HepG2 (cell line): ENCODE data around the gene AOX1. TPM values are rescaled to one million over a fixed set of nuclear protein-coding genes. Genes with fewer than 3 reads are reported as not detected.

Experiments
- CREB1 ChIP-seq, 2 experiments: fragments of 450-650 bp in 1 of 2; IDR thresholded peaks; 2 replicates each; pipeline ENCODE4 v1.6.1; 2016 to 2017; ENCODE audit warnings: control low read depth in 1 of 2, mild to moderate bottlenecking in 1 of 2, missing compliant biosample characterization in 1 of 2, missing genetic modification characterization in 1 of 2
- FOXK1 ChIP-seq: sonication (generic); formaldehyde crosslinking; IDR thresholded peaks from 2 replicates; pipeline ENCODE4 v1.4.0; 2020; ENCODE audit warnings: low read depth, missing genetic modification reagents, borderline replicate concordance
- GATAD1 ChIP-seq: IDR thresholded peaks from 2 replicates; pipeline ENCODE4 v1.6.1; 2016; ENCODE audit warnings: missing genetic modification reagents, missing compliant biosample characterization
- HMG20A ChIP-seq: IDR thresholded peaks from 2 replicates; pipeline ENCODE4 v1.6.1; 2016; ENCODE audit warnings: borderline replicate concordance
- MIER2 ChIP-seq: IDR thresholded peaks from 2 replicates; pipeline ENCODE4 v1.6.1; 2016; ENCODE audit warnings: missing biosample characterization, missing genetic modification reagents
- MIER3 ChIP-seq: IDR thresholded peaks from 2 replicates; pipeline ENCODE4 v1.6.1; 2016; ENCODE audit warnings: missing compliant biosample characterization, borderline replicate concordance
- MYNN ChIP-seq: sonication (generic); formaldehyde crosslinking; IDR thresholded peaks from 2 replicates; pipeline ENCODE4 v1.4.0; 2020; ENCODE audit warnings: mild to moderate bottlenecking, low read depth, missing genetic modification reagents
- MZF1 ChIP-seq: sonication (generic); formaldehyde crosslinking; IDR thresholded peaks from 2 replicates; pipeline ENCODE4 v1.8.1; 2023; ENCODE audit warnings: mild to moderate bottlenecking, missing genetic modification reagents, borderline replicate concordance
- TCF7L2 ChIP-seq: IDR thresholded peaks from 2 replicates; pipeline ENCODE4 v1.6.1; 2011; ENCODE audit warnings: mild to moderate bottlenecking, low read depth, low read length, moderate library complexity
- WIZ ChIP-seq: sonication (generic); formaldehyde crosslinking; IDR thresholded peaks from 2 replicates; pipeline ENCODE4 v1.5.1; 2020; ENCODE audit warnings: mild to moderate bottlenecking, missing genetic modification reagents
- ZNF263 ChIP-seq: sonication (generic); formaldehyde crosslinking; IDR thresholded peaks from 2 replicates; pipeline ENCODE4 v1.4.0; 2020; ENCODE audit warnings: missing genetic modification reagents
- ZNF326 ChIP-seq: sonication (generic); formaldehyde crosslinking; IDR thresholded peaks from 2 replicates; pipeline ENCODE4 v1.4.0; 2020; ENCODE audit warnings: missing genetic modification reagents, borderline replicate concordance
- ZNF549 ChIP-seq: sonication (generic); formaldehyde crosslinking; IDR thresholded peaks from 2 replicates; pipeline ENCODE4 v1.5.0; 2020; ENCODE audit warnings: missing genetic modification reagents
- ZNF557 ChIP-seq: sonication (generic); formaldehyde crosslinking; IDR thresholded peaks from 2 replicates; pipeline ENCODE4 v1.4.0; 2020; ENCODE audit warnings: missing genetic modification reagents
- ZNF567 ChIP-seq: sonication (generic); formaldehyde crosslinking; IDR thresholded peaks from 2 replicates; pipeline ENCODE4 v1.8.1; 2023; ENCODE audit warnings: mild to moderate bottlenecking, missing genetic modification reagents, borderline replicate concordance
- ZNF878 ChIP-seq: sonication (generic); formaldehyde crosslinking; IDR thresholded peaks from 2 replicates; pipeline ENCODE4 v1.8.1; 2023; ENCODE audit warnings: mild to moderate bottlenecking, missing genetic modification reagents, moderate library complexity
- ZSCAN20 ChIP-seq: sonication (generic); formaldehyde crosslinking; IDR thresholded peaks from 2 replicates; pipeline ENCODE4 v1.4.0; 2020; ENCODE audit warnings: missing genetic modification reagents, mild to moderate bottlenecking, borderline replicate concordance
- polyA plus RNA-seq, 8 experiments: library from polyadenylated mRNA; depleted of rRNA in 3 of 8; stranded (reverse) in 7 of 8; unstranded in 1 of 8; fragments of >200 nt; fragmentation: Illumina TruSeq in 4 of 8; extraction: Trizol in 4 of 8; gene quantifications; 2 replicates each; pipeline versions ENCODE4 v1.2.1 to v1.2.3, GENCODE V29; 2011 to 2016; ENCODE audit warnings: low read depth in 4 of 8, missing spikeins in 1 of 8, mixed read lengths in 1 of 8; ENCODE audit not compliant: insufficient read depth in 1 of 8
- total RNA-seq, 5 experiments: library from RNA; depleted of rRNA; stranded (reverse); fragments of >200 nt; fragmentation: Illumina TruSeq; extraction: Trizol; gene quantifications; 2 replicates each; pipeline ENCODE4 v1.2.3, GENCODE V29; 2016; ENCODE audit warnings: low read depth in 1 of 5
- TF ChIP-seq, protein P1 (sequence below): IDR thresholded peaks from 2 replicates; pipeline ENCODE4 v1.6.1; 2016; ENCODE audit warnings: mild to moderate bottlenecking
- TF ChIP-seq, protein P2 (sequence below): sonication (generic); formaldehyde crosslinking; IDR thresholded peaks from 2 replicates; pipeline ENCODE4 v1.4.0; 2020; ENCODE audit warnings: missing genetic modification reagents, borderline replicate concordance
- TF ChIP-seq, protein P3 (sequence below): sonication (generic); formaldehyde crosslinking; IDR thresholded peaks from 2 replicates; pipeline ENCODE4 v1.8.0; 2022; ENCODE audit warnings: missing genetic modification reagents, mild to moderate bottlenecking, inconsistent platforms, borderline replicate concordance
- TF ChIP-seq, protein P4 (sequence below), 2 experiments: sonication (generic) in 1 of 2; formaldehyde crosslinking in 1 of 2; IDR thresholded peaks; 2 replicates each; pipeline versions ENCODE4 v1.4.0 to v1.6.1; 2018 to 2020; ENCODE audit warnings: missing genetic modification reagents in 2 of 2, borderline replicate concordance in 1 of 2, low read depth in 1 of 2, mild to moderate bottlenecking in 1 of 2, missing biosample characterization in 1 of 2
- TF ChIP-seq, protein P5 (sequence below): sonication (generic); formaldehyde crosslinking; IDR thresholded peaks from 2 replicates; pipeline ENCODE4 v1.5.1; 2020; ENCODE audit warnings: missing genetic modification reagents, mild to moderate bottlenecking, borderline replicate concordance
- TF ChIP-seq, protein P6 (sequence below): IDR thresholded peaks from 2 replicates; pipeline ENCODE4 v1.6.1; 2016; ENCODE audit warnings: control low read depth

The AOX1 gene
- total and polyA plus RNA-seq, 2 of the 13 experiments (the other 11 are each of a cell fraction or from before 2014, with no cell fraction given), result 9.2 to 18.0 TPM

DNA sequence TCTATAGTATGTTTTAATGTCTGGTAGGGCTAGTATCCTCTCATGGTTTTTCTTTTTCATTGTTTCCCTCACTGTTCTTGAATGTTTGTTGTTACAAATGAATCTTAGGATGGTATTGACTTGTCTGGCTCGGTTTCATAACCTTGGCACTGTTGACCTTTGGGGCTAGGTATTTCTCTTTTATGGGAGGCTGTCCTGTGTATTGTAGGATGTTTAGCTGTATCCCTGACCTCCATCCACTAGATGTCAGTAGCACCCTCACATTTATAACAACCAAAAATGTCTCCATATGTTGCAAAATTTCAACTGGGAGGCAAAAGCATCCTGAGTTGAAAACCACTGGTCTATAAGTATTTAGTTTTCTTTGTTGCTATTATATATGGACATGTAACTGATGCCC is 7.0 kb upstream of the AOX1 start (continued):
- TF ChIP-seq MIER3 (CRISPR knock-in tag) (peak; percentile 57; the same call in 1 of the 2 replicates), GATAD1 (CRISPR knock-in tag) (peak; percentile 49; the same call in 1 of the 2 replicates), FOXK1 (CRISPR knock-in tag) (peak; percentile 89), HMG20A (CRISPR knock-in tag) (peak; percentile 77), ZNF878 (CRISPR knock-in tag) (peak; percentile 61; the same call in 1 of the 2 replicates), ZNF567 (no peak), MZF1 (CRISPR knock-in tag) (no peak), MYNN (CRISPR knock-in tag) (no peak), ZNF549 (no peak), MIER2 (CRISPR knock-in tag) (peak; percentile 65; the same call in 1 of the 2 replicates), TCF7L2 (no peak), ZNF263 (CRISPR knock-in tag) (no peak), ZNF326 (no peak), ZNF557 (no peak), ZSCAN20 (CRISPR knock-in tag) (no peak), WIZ (no peak), CREB1 (IDR thresholded peaks at IDR 0.05) (no peak), CREB1 (CRISPR knock-in tag; IDR thresholded peaks at IDR 0.05) (0 out of 2 replicates have a peak, but pooled peaks have one; percentile 38)
- TF ChIP-seq, protein P1, sequence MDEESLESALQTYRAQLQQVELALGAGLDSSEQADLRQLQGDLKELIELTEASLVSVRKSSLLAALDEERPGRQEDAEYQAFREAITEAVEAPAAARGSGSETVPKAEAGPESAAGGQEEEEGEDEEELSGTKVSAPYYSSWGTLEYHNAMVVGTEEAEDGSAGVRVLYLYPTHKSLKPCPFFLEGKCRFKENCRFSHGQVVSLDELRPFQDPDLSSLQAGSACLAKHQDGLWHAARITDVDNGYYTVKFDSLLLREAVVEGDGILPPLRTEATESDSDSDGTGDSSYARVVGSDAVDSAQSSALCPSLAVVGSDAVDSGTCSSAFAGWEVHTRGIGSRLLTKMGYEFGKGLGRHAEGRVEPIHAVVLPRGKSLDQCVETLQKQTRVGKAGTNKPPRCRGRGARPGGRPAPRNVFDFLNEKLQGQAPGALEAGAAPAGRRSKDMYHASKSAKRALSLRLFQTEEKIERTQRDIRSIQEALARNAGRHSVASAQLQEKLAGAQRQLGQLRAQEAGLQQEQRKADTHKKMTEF (CRISPR knock-in tag), result peak; percentile 45; the same call in 1 of the 2 replicates
- TF ChIP-seq, protein P2, sequence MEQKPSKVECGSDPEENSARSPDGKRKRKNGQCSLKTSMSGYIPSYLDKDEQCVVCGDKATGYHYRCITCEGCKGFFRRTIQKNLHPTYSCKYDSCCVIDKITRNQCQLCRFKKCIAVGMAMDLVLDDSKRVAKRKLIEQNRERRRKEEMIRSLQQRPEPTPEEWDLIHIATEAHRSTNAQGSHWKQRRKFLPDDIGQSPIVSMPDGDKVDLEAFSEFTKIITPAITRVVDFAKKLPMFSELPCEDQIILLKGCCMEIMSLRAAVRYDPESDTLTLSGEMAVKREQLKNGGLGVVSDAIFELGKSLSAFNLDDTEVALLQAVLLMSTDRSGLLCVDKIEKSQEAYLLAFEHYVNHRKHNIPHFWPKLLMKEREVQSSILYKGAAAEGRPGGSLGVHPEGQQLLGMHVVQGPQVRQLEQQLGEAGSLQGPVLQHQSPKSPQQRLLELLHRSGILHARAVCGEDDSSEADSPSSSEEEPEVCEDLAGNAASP (CRISPR knock-in tag), result 0 out of 2 replicates have a peak, but pooled peaks have one; percentile 57
- TF ChIP-seq, protein P3, sequence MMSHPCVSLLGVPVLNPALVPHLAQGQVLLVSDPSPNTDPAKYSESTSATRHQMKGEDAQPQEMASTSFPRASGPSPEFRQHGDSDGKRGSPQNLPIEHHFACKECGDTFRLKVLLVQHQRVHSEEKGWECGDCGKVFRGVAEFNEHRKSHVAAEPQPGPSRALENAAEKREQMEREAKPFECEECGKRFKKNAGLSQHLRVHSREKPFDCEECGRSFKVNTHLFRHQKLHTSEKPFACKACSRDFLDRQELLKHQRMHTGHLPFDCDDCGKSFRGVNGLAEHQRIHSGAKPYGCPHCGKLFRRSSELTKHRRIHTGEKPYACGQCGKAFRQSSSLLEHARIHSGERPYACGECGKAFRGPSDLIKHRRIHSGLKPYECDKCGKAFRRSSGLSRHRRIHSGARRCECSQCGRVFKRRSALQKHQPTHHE (CRISPR knock-in tag), result no peak
- TF ChIP-seq, protein P4, sequence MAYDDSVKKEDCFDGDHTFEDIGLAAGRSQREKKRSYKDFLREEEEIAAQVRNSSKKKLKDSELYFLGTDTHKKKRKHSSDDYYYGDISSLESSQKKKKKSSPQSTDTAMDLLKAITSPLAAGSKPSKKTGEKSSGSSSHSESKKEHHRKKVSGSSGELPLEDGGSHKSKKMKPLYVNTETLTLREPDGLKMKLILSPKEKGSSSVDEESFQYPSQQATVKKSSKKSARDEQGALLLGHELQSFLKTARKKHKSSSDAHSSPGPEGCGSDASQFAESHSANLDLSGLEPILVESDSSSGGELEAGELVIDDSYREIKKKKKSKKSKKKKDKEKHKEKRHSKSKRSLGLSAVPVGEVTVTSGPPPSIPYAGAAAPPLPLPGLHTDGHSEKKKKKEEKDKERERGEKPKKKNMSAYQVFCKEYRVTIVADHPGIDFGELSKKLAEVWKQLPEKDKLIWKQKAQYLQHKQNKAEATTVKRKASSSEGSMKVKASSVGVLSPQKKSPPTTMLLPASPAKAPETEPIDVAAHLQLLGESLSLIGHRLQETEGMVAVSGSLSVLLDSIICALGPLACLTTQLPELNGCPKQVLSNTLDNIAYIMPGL (CRISPR knock-in tag; IDR thresholded peaks at IDR 0.05; ENCODE audit: borderline replicate concordance in 1 of 2, low read depth in 1 of 2), result peak in 1 of 2 experiments; percentile 73; a peak in 1 of 4 replicates
- TF ChIP-seq, protein P5, sequence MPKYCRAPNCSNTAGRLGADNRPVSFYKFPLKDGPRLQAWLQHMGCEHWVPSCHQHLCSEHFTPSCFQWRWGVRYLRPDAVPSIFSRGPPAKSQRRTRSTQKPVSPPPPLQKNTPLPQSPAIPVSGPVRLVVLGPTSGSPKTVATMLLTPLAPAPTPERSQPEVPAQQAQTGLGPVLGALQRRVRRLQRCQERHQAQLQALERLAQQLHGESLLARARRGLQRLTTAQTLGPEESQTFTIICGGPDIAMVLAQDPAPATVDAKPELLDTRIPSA (CRISPR knock-in tag), result no peak
- TF ChIP-seq, protein P6, sequence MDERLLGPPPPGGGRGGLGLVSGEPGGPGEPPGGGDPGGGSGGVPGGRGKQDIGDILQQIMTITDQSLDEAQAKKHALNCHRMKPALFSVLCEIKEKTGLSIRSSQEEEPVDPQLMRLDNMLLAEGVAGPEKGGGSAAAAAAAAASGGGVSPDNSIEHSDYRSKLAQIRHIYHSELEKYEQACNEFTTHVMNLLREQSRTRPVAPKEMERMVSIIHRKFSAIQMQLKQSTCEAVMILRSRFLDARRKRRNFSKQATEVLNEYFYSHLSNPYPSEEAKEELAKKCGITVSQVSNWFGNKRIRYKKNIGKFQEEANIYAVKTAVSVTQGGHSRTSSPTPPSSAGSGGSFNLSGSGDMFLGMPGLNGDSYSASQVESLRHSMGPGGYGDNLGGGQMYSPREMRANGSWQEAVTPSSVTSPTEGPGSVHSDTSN, result no peak
